Brain microvascular endothelial cell (primary cell): Measurements from ENCODE around the gene PTPN14.

Source experiments
- DNase-seq: peaks from one replicate; pipeline ENCODE4 v3.0.0-alpha.2; 2020
- H3K27ac ChIP-seq: fragments of 250-450 bp; sonication (Bioruptor Pico); 2 replicates; pipeline ENCODE4 v1.5.1; 2020; ENCODE audit warnings: mild to moderate bottlenecking, moderate library complexity
- H3K27me3 ChIP-seq: fragments of 250-450 bp; sonication (Bioruptor Pico); replicated peaks from 2 replicates; pipeline ENCODE4 v1.5.1; 2020; ENCODE audit warnings: mild to moderate bottlenecking
- H3K36me3 ChIP-seq: fragments of 250-450 bp; sonication (Bioruptor Pico); replicated peaks from 2 replicates; pipeline ENCODE4 v1.5.1; 2020; ENCODE audit warnings: mild to moderate bottlenecking
- H3K4me3 ChIP-seq: 2 replicates; pipeline ENCODE4 v1.5.1; 2011; ENCODE audit warnings: low read depth, mild to moderate bottlenecking, control low read depth, low read length, moderate library complexity
- in situ Hi-C: cut with HindIII; loops from 2 replicates; pipeline ENCODE4 v1.10.0; 2017; ENCODE audit warnings: low sequenced_read_pairs, low pct_ligation_motif_present
- TF ChIP-seq, protein P1 (sequence below): IDR thresholded peaks from 2 replicates; pipeline ENCODE4 v1.5.1; 2011; ENCODE audit warnings: low read depth, mild to moderate bottlenecking, moderate library complexity, low read length, control low read depth, inconsistent platforms; ENCODE audit errors: missing control alignments

Gene PTPN14

DNA sequence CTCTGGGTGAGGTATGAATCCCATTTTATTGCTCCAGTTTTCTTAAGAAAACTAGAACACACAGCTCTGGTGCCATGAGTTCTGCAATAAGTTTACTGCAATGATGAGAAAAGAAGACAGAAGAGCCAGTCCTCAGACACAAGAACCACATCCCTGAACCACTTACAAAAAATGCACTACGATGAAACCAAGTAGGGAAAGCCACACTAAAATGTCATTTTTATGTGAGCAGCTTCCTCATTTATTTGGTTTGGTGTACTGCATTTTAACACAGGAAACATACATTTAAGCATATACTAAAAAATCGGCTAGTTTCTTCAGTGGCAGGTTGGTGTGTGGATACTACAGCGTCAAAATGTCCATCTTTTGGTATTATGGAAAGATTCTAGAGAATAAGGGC is 95.9 kb downstream of the PTPN14 start:
- H3K27ac ChIP-seq: peak overlapping the region; percentile 89
- no peaks in the 10 kb centered on the region for H3K27me3 ChIP-seq
- in situ Hi-C loops: no loop called here
- no peaks in the 10 kb centered on the region for H3K36me3 ChIP-seq
- H3K4me3 ChIP-seq: no peak overlapping the region
- TF ChIP-seq, protein P1, sequence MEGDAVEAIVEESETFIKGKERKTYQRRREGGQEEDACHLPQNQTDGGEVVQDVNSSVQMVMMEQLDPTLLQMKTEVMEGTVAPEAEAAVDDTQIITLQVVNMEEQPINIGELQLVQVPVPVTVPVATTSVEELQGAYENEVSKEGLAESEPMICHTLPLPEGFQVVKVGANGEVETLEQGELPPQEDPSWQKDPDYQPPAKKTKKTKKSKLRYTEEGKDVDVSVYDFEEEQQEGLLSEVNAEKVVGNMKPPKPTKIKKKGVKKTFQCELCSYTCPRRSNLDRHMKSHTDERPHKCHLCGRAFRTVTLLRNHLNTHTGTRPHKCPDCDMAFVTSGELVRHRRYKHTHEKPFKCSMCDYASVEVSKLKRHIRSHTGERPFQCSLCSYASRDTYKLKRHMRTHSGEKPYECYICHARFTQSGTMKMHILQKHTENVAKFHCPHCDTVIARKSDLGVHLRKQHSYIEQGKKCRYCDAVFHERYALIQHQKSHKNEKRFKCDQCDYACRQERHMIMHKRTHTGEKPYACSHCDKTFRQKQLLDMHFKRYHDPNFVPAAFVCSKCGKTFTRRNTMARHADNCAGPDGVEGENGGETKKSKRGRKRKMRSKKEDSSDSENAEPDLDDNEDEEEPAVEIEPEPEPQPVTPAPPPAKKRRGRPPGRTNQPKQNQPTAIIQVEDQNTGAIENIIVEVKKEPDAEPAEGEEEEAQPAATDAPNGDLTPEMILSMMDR: no peak
- no peak for DNase-seq

DNA sequence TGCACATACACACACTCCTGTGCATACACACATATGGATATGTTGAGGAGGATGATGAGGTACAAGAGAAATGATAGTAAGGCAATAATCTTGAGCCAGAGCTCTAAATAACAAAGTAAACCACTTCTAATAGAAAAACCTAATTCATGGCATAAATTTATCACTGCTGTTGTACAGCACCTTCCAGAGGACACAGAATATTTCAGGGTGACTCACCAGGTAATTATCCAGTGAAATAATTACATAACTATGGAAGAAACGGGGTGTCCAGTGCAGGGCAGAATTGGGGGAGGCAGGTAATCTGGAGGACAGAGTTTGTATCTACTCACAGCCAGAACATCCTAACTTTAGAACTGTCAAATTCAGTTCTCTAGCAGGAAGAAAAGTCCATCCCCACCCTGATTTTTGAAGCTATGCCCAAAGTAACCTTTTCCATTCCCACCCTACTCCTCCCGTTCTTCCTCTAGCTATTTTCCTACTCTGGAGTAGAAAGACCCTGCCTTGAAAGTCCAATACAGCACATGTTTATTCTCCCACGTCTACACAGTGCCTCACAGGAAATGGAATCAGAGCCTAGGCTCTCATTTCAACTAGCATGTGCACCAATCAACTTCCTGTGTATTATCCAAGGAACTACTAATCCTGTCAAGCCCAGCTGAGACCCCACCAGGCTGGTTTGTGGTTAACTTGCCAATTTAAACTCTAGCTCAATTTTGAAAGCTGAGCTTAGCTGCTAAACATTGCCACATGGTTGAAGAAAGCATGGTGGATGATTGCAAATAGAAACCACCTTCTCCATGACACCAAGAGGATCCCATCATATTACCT is 96.6 kb downstream of the PTPN14 start:
- Histone ChIP-seq H3K27ac (peak overlapping the region; percentile 89), H3K4me3 (no peak overlapping the region), H3K36me3 (no peaks in the 10 kb centered on the region), H3K27me3 (no peaks in the 10 kb centered on the region)
- TF ChIP-seq, protein P1: no peak
- peak; percentile 71 for DNase-seq
- in situ Hi-C loops: no loop called here

DNA sequence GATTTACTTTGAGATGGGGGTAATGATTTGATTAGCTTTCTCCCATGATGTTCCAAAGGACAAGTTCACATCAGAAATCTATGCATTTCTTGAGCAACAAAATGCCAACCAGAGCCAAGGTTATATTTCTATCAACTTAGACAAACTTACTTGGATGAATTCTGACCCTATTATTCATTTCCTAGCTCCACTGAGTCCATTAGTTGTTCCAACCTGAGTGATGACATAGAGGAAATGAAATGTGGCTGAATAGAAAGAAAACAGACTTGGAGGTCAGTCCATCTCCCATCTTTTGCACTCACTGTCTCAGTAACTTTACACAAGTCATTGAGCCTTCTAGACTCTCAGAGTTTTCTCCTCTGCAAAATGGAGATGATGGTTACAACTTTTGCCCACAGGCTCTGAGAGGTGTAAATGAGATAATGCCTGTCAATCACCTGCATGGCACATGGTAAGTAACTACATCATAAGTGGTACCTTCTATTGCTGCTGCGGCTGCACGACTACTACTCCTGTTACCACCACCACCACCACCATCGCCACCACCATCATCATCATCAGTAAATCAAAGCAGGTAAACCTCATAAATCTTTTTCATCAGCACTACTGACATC is 98.2 kb downstream of the PTPN14 start:
- Histone ChIP-seq H3K36me3 (no peaks in the 10 kb centered on the region), H3K4me3 (no peak overlapping the region), H3K27ac (peak overlapping the region; percentile 49), H3K27me3 (no peaks in the 10 kb centered on the region)
- in situ Hi-C loops: no loop called here
- TF ChIP-seq, protein P1: no peak
- DNase-seq: peak; percentile 49

DNA sequence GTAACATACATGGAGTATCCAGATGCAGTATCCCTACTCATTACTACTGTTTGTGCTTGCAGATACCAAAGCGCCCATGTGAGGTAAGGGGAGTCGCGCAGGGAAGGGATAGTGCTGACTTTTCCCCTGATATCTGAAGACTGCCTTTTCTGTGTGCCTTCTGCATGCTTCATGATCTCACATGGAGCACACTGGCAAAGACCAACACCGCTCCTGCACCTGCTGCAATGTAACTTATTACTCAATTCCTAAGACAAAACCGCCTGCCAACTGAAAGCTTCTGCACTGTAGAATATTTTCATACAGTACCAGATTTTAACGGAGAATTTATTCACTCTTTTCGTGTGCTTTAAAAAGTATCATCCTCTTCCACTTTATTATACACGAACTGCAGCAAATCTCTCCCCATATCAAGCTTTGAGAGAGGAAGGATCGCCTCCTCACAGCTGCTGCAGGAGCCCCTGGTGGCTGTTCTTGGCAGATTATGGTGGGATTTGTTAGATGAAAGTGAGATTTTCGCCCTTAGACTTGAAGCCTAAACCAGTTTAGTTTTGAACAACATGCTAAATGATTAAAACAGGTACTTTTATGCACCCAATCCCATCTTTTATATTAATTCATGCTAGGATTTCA is 99.1 kb downstream of the PTPN14 start:
- Histone ChIP-seq H3K27ac (peak overlapping the region; percentile 49), H3K27me3 (no peaks in the 10 kb centered on the region), H3K4me3 (no peak overlapping the region), H3K36me3 (no peaks in the 10 kb centered on the region)
- TF ChIP-seq, protein P1: peak; percentile 44
- in situ Hi-C loops: no loop called here
- DNase-seq: no peak

DNA sequence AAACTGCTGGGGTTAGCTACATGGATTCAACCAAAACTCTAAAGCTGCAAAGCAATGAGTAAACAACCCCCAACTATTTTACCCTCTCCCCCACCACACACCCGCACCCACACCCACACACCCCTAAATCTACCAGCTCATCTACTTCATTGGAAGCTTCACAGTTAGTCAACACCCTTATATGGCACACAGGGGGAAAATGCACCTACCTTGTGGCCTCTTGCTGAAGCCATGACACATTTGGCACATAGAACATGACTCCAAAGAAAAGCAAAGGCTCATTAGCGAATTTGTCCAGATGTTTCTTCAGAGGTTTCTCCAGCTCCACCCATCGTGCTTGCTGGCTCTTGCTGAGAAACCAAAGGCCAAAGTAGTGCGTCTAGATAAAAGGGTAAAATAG is 99.8 kb downstream of the PTPN14 start:
- H3K4me3 ChIP-seq: no peak overlapping the region
- H3K36me3 ChIP-seq: no peaks in the 10 kb centered on the region
- in situ Hi-C loops: no loop called here
- no peak for DNase-seq
- no peak overlapping the region for H3K27ac ChIP-seq
- TF ChIP-seq, protein P1: no peak
- no peaks in the 10 kb centered on the region for H3K27me3 ChIP-seq
